NCI-H524 treated with DMSO at 0.1 percent for 48 hours (cell line): ENCODE results near the gene AGO1.
"Not testable (repeated sequence)": the region's sequence is repeated elsewhere in the genome, so short reads cannot be mapped to it uniquely, and the experiment has no call there.

Experiments
- DNase-seq: peaks from one replicate; lab custom pipeline; 2025; lab: John Stamatoyannopoulos, UW

AGO1 gene

DNA sequence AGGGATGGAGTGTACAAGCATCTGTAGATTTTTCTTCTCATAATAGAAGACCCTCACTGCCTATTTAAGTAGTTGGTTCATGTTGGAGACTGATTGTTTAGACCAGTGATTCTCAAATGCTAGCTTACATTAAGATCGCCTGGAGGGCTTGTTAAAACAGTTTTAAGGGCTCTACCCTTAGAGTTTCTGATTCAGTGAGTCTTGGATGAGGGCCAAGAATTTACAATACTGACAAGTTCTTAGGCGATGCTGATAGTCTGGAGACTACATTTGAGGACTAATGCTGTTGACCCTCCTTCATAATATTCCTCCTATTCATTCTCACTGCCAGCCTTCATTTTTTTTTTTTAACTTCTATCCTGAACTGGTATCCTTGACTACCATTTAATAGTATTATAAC lies 32.7 kb downstream of the AGO1 start:
- no peak for DNase-seq

DNA sequence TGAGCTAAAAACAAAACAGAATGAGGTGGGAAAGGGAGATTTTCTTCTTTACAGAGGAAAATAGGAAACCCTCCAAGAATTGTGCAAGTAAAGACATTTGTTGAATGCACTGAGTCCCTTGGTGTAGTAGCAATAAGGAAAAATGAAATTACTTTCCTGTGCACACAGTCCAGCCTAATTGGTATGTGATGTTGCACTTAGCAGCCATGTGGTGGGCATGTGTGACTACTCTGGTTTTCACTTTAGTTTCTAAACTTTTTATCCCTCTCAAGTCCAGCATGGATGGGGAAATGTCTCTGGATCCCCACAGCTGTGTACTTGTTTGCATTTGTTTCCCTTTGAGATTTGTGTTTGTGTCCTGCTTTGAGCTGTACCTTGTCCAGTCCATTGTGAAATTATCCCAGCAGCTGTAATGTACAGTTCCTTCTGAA lies 40.8 kb downstream of the AGO1 start:
- no peak for DNase-seq

DNA sequence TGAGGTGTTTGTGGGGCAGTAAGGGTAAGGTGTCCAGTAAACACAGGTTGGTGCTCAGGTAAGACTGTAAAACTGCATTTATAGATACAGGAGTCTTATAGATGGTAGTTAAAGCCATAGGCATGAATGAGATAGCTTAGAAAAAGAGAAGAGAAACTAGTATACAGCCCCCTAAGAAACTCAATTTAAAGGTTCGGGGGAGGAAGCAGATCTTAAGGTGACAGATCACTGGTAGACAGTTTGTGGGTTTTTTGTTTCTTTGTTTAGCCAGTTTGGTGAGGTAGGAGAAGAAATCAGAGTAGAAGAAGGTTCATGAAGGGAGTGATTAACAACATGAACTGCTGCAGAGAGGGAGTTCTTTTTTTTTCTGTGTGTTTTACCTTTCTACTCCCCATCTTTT lies 41.8 kb downstream of the AGO1 start:
- DNase-seq = no peak

DNA sequence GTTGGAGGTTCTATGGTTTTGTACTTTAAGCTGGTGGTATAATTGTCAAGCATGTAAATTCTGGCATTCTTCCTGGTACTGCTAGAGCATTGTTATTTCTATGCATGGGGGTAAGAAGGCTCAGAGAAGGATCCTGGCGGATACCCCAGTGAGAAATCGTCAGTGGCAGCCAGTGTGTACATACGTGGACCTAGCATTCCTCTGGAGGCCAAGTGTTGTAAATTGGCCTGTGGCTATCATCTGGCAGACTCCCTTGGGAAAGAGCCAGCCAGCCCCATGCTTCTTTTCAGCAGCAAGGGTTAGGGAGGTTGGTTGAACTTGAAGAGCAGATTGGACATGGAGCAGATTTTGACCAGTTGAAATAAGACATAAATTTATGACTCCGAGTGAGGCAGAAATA lies 42.7 kb downstream of the AGO1 start:
- no peak for DNase-seq

DNA sequence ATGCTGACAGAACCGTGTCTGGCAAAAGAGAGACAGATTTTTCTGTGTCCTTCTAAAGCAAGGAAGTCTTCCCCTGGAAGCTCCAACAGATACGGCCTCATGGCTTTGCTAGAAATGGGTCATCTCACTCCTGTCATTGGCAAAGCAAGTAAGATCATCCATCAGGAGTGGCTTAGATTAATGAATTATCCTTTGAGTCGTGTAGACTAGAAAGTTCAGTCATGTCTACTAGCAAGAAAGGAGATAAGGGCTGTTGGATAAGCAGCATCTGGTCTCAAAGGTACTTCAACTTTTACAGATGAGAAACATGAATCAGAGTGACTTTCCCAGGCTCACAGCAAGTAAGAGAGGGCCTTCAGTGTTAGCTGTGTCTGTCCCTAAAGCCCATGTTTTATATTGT lies 44.5 kb downstream of the AGO1 start:
- DNase-seq = no peak

DNA sequence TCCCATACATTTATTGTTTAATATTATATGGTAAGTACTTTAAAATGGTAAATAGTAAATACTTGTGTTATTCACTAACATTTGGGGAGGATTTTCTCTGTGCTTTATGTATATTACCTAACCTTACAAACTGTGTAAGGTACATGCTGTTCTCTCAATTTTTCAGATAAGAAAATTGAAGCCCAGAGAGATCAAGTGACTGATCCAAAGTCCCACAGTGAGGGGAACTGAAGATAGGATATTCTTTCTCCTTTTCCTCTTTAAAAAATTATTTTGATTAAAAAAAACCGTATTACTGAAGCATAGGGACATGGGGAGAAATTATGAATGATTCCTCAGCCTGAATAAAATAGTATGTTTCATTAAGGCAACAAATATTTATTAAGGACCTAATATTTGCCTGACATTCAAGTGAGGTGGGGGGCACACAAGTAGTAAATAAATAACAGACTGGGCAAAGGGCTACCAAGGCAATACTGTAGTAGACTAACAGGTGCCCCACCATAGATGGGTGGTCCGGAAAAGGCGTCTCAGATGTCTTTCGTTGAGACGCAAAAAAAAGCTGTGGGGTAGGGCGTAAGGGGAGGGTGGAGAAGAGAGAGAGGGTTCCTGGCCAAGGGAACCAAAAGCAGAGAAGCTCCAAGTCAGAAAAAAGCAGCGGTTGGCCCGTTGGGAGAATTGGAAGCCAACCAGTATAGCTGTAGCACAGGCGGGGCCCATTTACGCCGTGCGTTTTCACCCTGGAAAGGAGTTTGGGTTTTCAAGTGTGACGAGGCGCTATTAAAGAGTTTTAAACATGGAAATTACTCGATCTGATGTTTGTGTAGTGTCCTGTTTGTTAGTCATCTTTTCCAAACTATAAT lies 47.0 kb downstream of the AGO1 start:
- no peak for DNase-seq

DNA sequence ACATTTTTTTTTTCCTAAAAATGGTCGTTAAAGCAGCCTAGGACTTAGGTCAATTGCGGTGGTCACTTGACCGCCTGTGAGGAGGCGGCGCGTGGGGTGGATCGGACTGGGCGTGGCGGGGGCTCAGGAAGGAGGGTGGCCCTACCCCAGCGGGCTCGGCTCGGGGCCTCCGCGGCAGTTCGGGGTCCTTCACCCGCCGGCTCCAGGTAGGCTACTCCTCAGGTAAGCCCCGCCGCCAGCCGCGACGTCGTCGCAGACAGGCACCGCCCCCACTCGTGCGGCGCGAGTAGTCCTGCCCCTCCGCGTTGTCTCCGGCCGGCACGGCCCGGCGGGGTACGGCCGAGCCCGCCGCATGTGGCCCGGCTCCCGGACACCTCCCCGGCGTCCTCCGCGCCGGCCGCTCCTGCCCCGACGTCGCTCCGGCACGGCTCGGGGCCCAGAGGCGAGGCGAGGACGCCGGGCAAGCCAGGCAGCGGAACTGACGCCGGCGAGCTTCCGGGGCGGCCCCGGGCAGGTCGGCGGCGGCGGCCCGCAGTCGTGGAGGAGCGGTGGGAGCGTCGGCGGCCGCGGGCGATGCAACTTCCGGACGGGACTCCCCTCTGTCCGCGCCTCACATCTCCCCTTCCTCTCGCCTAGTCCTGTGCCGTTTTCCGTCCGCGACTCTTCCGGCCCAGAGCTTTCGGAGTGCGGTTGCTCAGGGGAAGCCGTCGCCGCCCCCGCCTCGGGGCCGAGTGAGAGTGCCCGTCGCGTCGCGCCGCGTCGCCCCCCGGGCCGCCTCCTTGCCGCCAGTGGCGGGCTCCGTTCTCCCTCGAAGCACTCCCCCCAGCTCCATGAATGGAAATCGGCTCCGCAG lies 47.8 kb downstream of the AGO1 start, which contains the start of gene AGO3:
TSS of gene AGO3 (plus strand) at position 513 of the 853 bp plus-strand sequence. CDS start at position 835, 322 bp downstream.
- peak; percentile 64 for DNase-seq

DNA sequence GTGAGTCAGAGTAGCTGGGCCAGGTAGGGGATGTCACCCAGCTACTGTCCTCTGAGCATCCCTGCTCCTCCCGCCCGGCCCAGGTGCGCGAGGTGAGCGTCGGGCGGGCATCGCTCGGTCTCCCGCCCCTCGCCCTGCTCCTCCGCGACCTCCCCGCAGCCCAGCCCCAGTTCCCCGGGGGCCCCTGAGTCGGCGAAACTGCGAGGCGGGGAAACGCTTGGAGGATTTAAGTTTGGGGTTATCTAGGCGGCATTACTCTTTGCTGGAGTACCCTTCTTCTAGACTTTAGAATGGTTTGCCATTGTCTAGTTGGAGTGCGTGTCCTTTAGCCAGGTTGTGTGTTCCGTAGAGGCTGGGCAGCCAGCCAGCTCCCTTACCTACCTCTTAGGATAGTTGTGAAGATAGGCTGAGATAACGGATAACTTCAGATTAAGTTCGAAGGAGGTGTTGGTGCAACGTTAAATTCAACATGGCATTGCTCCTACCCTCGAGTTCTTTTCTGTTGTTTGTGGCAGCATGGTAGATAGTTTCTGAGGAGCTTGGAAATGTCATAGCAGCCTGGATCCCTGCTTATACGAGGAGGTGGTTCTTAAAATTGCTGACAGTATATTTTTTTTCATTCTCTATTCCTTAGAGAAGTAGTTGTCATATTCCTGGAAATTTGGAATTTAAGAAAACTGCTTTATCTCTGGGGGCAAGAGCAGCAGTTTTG lies 48.6 kb downstream of the AGO1 start:
- no peak for DNase-seq

DNA sequence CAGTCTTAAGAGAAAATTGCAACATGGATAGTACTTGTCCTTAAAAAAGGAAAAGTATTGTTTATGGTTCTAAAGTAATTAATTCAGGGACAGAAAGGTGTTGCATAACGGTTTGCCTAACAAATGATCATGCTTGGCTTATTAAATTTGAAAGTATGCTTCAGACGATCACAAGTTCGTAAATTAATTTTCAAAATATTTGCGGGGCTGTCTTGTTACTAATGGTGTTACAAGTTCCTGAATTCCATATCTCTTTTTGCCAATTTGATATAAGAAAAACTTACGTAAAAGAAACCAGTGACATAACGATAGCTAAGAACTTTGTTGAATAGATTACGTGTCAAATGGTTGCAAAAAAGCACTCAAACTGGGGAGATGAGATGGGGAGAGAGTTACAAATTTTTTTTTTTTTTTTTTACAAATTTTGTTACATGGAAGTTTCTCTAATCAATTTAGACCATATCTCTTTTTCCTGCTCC lies 49.2 kb downstream of the AGO1 start:
- DNase-seq = no peak

DNA sequence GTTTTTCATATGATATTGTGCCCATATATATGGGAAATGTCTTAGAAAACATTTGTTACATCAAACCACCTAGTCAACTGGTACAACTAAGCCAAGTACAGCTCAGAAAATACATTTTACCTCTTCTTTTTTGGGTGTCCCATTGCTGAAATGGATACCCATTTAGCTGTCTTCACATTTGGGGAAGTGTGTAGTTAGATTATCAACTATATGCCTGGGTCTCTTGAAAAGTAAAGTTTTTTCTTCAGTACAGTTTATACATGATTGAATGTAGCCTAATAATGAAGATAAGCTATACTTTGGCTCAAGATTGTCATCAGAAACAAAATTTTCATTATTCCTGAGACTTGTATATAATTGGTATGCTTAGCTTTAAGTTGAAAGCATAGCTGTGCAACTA lies 49.9 kb downstream of the AGO1 start:
- no peak for DNase-seq

DNA sequence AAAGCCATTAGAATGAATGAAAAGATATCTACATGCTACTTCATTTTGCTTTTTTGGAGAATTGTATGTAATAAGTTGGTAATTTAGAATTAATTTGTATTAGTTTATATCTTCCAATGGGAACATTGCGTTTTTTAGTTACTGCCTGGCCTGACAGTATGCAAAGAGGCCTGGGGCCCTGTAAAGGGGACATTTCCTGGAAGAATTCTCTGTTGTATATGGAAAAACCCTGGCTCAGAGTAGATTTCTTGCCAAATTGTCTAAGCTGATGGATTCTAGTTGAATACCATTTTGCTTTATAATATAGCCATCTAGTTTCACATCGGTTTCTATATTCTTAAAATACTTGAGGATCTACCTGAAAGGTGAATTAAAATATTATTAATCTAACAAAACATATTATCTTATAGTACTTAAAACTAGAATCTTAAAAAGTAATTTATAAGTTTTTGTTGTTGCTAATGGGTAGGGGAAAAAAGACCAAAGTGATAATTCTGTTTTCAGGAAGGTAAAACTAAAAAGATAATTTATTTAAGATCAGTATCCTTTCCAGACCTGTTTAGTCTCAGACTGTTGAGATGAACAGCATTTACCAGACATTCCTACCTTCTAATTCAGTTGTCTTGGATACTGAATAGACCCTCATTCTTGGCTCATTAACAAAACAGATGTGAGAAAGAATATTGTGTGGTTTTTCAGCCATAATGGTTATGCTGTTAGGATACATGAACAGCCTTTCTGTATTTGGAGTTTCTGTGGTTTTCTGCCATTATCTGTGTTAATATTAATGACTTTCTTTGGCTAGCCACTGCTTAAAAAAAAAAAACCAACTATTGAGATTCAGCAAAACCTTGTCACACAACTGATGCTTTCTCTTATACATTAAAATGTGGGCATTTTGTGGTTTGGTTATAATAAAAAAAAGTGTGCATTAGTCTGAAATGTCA lies 52.7 kb downstream of the AGO1 start:
- DNase-seq = no peak

DNA sequence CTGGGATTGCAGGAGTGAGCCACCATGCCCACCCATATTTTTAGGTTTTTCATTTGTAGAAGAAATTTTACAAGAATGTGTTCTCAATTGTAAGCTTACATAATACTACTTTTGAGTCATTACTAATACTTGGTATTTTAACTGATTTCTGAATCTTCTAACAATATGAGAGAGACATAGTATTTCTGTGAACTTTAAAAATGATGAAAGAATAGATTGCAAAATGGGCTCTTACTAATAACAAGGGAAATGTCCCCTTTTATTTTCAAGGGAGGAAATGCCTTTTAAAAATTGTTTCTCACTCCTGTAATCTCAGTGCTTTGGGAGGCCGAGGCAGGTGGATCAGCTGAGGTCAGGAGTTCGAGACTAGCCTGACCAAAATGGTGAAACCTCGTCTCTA lies 53.8 kb downstream of the AGO1 start:
- DNase-seq = no peak

DNA sequence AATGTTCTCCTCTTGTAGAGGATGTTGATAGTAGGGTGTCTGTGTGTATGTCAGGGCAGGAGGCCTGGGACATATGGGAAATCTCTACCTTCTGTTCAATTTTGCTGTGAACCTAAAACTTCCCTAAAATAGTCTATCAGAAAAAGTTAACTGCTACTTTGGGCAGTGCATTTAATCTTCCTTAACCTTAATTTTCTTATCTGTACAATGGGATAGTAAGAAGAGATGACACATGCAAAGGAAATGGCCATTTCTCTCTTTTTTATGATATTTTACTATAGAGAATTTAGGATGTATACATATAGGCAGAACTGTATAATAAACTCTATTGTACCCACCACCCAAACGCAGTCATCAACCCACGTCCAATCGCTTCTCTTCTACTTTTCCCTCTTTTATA lies 56.5 kb downstream of the AGO1 start:
- DNase-seq = no peak

DNA sequence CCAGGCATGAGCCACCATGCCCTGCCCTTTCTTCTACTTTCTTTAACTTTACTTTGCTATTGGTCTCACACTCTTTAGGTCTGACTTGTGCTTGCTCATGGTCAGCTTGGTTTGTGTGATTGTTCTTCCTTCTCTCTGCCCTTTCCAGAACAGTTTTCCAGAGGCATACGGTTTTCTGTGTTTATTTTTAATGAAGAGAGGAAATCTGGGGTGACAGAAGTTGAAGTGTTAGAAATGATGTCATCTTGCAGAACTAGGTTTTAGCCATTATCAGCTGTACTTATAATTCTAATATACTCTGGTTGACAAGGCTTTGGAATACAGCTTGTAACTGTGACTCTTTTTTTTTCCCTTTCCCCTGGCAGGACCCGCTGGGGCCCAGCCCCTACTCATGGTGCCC lies 62.3 kb downstream of the AGO1 start:
- no peak for DNase-seq

DNA sequence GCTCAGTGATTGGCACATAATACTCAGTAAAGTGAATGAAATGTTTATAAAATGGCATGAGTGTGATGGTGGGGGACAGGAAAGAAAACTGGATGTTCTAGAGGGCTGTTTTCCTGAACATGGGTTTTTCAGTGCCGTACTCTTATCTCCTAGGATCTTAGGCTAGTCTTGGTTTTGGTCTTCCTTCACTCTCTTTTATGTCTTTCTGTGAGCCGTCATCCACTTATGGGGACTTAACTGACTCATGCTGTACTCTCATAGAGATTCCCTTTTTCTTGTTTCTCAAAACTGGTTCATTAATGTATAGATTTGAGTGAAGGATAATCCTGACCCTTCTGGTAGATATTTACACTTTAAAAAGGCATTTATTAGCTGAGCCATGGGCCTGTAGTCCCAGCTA lies 64.5 kb downstream of the AGO1 start:
- DNase-seq = no peak

DNA sequence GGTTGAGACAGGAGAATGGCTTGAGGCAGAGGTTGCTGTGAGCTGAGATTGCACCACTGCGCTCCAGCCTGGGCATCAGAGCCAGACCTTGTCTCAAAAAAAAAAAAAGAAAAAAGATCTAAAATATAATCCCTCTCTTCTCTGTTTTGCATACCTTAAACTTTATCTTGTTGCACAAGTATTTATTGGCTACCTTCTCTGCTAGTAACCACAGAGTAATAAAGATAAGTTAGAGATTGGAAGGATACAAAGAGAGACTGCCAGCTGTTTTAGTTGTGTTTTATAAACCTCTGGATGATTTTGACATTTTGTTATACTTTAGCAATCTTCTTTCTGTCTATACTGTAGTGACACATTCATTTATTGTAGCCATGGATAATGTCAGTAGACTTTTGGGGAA lies 75.5 kb downstream of the AGO1 start:
- no peak for DNase-seq

DNA sequence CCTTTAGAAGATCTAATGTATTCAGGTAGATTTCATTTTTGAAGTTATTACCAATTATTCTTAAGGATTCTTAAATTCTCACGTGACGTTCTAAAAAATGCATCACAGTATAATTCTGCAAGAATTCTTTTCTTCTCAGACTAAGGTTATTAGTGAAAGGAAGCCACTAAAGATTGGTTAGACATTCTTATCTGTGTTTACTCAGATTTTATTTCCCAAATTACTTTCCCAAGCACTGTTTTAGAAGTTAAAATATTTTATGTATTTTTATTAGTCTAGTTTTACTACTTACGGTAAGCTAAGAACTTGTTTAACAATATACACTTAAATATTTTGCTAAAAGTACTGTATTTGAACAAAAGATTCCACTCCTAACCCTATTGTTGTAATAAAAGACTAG lies 76.3 kb downstream of the AGO1 start:
- no peak for DNase-seq

DNA sequence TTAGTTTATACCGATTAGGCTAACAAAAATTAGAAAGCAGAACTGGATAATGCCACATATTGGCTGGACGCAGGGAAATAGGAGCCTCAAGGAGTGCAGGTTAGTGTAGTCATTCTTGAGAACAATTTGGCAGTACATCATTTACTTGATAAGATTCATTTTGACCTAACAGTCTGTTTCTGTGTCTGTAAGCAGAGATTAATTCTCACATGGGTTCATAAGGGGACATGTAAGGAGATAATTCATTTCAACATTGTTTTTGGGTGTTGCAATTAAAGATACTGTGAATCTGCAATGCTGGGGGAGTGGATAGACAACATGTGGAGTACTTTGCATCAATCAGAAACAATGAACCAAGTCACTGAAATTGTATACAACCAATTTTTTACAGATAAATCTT lies 79.9 kb downstream of the AGO1 start:
- no peak for DNase-seq

DNA sequence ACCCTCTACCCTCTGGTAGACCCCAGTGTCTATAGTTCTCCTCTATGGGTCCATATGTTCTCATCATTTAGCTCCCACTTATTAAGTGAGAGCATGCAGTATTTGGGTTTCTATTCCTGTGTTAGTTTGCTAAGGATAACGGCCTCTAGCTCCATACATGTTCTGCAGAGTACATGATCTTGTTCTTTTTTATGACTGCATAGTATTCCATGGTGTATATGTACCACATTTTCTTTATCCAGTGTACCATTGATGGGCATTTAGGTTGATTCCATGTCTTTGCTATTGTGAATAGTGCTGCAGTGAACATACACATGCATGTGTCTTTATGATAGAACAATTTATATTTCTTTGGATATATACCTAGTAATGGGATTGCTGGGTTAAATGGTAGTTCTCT lies 81.3 kb downstream of the AGO1 start:
- DNase-seq = not testable (repeated sequence)

DNA sequence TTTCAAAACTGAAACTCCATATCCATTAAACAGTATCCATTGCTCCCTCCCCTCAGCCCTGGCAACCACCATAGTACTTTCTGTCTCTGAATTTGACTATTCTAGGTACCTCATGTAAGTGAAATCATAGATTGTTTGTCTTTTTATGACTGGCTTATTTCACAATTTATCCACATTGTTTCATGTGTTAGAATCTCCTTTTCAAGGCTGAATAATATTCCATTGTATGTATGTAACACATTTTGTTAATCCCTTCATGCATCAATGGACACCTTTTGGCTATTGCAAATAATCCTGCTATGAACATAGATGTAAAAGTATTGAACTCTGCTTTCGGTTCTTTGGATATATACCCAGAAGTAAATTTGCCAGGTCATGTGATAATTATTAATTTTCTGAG lies 85.4 kb downstream of the AGO1 start:
- DNase-seq = no peak

DNA sequence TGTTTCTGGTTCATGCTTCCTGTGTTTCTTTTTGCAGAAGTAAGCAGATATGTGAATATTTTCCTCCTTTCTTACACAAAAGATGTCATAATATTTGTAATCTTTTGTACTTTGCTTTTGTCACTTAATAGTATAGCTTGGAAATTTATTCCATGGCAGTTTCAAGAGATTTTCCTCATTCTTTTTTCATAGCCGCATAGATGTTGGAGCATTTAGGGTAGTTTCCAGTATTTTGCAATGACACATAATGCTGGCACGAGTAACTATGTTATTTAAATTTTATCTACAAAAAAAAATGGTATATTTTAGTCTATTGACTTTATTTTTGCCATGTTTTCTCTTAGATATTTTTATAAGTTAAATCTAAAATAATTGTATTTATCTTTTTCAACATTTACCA lies 88.6 kb downstream of the AGO1 start:
- DNase-seq = no peak
